HepG2 (cell line): Measurements from ENCODE around the gene CERS6.

ENCODE experiments used
- MXI1 ChIP-seq: IDR thresholded peaks from 3 replicates; pipeline ENCODE4 v1.6.1; 2012; ENCODE audit warnings: low read depth, low read length, inconsistent platforms, borderline replicate concordance
- SP2 ChIP-seq: sonication (generic); formaldehyde crosslinking; IDR thresholded peaks from 2 replicates; pipeline ENCODE4 v1.5.1; 2020; ENCODE audit warnings: mild to moderate bottlenecking, missing genetic modification reagents
- YY1 ChIP-seq: IDR thresholded peaks from 2 replicates; pipeline ENCODE4 v1.6.1; 2011; ENCODE audit warnings: low read length, low read depth, moderate library complexity, mild to moderate bottlenecking; ENCODE audit not compliant: insufficient read depth, insufficient replicate concordance
- ZFP36 ChIP-seq: fragments of 150-350 bp; IDR thresholded peaks from 2 replicates; pipeline ENCODE4 v1.6.1; 2018; ENCODE audit warnings: borderline replicate concordance, low read length, low read depth; ENCODE audit not compliant: partially characterized antibody
- TF ChIP-seq, protein P1 (sequence below): sonication (generic); formaldehyde crosslinking; IDR thresholded peaks from 2 replicates; pipeline ENCODE4 v1.5.0; 2020; ENCODE audit warnings: mild to moderate bottlenecking, missing genetic modification reagents, moderate library complexity
- TF ChIP-seq, protein P2 (sequence below): sonication (generic); formaldehyde crosslinking; IDR thresholded peaks from 2 replicates; pipeline ENCODE4 v1.4.0; 2020; ENCODE audit warnings: missing genetic modification reagents
- TF ChIP-seq, protein P3 (sequence below): sonication (generic); formaldehyde crosslinking; IDR thresholded peaks from 2 replicates; pipeline ENCODE4 v1.5.1; 2020; ENCODE audit warnings: mild to moderate bottlenecking, missing genetic modification reagents, moderate library complexity

DNA sequence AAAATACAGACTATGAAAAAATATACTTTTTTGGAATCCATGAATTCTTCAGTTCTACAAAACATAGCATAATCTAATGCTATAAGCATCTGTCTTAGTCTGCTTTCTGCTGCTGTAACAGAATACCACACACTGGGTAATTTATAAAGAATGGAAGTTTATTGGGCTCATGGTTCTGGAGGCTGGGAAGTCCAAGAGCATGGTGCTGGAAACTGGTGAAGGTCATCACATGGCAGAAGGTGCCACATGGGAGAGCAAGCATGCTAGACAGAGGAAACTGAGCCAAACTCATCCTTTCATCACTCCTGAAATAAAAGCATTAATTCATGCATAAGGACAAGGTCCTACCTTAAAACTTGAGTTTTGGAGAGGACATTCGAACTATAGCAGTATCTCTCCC lies 319.8 kb downstream of the CERS6 start:
- TF ChIP-seq MXI1 = no peak
- TF ChIP-seq ZFP36 = no peak
- TF ChIP-seq SP2 (CRISPR knock-in tag) = no peak
- TF ChIP-seq, protein P1, sequence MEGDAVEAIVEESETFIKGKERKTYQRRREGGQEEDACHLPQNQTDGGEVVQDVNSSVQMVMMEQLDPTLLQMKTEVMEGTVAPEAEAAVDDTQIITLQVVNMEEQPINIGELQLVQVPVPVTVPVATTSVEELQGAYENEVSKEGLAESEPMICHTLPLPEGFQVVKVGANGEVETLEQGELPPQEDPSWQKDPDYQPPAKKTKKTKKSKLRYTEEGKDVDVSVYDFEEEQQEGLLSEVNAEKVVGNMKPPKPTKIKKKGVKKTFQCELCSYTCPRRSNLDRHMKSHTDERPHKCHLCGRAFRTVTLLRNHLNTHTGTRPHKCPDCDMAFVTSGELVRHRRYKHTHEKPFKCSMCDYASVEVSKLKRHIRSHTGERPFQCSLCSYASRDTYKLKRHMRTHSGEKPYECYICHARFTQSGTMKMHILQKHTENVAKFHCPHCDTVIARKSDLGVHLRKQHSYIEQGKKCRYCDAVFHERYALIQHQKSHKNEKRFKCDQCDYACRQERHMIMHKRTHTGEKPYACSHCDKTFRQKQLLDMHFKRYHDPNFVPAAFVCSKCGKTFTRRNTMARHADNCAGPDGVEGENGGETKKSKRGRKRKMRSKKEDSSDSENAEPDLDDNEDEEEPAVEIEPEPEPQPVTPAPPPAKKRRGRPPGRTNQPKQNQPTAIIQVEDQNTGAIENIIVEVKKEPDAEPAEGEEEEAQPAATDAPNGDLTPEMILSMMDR (CRISPR knock-in tag) = no peak
- TF ChIP-seq, protein P2, sequence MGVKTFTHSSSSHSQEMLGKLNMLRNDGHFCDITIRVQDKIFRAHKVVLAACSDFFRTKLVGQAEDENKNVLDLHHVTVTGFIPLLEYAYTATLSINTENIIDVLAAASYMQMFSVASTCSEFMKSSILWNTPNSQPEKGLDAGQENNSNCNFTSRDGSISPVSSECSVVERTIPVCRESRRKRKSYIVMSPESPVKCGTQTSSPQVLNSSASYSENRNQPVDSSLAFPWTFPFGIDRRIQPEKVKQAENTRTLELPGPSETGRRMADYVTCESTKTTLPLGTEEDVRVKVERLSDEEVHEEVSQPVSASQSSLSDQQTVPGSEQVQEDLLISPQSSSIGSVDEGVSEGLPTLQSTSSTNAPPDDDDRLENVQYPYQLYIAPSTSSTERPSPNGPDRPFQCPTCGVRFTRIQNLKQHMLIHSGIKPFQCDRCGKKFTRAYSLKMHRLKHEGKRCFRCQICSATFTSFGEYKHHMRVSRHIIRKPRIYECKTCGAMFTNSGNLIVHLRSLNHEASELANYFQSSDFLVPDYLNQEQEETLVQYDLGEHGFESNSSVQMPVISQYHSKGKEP (CRISPR knock-in tag) = no peak
- no peak for TF ChIP-seq YY1
- TF ChIP-seq, protein P3, sequence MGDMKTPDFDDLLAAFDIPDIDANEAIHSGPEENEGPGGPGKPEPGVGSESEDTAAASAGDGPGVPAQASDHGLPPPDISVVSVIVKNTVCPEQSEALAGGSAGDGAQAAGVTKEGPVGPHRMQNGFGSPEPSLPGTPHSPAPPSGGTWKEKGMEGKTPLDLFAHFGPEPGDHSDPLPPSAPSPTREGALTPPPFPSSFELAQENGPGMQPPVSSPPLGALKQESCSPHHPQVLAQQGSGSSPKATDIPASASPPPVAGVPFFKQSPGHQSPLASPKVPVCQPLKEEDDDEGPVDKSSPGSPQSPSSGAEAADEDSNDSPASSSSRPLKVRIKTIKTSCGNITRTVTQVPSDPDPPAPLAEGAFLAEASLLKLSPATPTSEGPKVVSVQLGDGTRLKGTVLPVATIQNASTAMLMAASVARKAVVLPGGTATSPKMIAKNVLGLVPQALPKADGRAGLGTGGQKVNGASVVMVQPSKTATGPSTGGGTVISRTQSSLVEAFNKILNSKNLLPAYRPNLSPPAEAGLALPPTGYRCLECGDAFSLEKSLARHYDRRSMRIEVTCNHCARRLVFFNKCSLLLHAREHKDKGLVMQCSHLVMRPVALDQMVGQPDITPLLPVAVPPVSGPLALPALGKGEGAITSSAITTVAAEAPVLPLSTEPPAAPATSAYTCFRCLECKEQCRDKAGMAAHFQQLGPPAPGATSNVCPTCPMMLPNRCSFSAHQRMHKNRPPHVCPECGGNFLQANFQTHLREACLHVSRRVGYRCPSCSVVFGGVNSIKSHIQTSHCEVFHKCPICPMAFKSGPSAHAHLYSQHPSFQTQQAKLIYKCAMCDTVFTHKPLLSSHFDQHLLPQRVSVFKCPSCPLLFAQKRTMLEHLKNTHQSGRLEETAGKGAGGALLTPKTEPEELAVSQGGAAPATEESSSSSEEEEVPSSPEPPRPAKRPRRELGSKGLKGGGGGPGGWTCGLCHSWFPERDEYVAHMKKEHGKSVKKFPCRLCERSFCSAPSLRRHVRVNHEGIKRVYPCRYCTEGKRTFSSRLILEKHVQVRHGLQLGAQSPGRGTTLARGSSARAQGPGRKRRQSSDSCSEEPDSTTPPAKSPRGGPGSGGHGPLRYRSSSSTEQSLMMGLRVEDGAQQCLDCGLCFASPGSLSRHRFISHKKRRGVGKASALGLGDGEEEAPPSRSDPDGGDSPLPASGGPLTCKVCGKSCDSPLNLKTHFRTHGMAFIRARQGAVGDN = no peak
